Measurements from ENCODE around the gene MAP3K3.

GRCh38 chr17:63641692-63642448 is 19.7 kb downstream of the MAP3K3 start:
- TF ChIP-seq CTCF (IDR thresholded peaks at IDR 0.05) (no peak), POLR2A (IDR thresholded peaks at IDR 0.05) (no peak)
